RPMI8226 (cell line): Measurements from ENCODE around the gene THEM5.
A peak's percentile ranks its signal among the peaks of the same experiment; 100 is the strongest.
"Not testable (repeated sequence)": the region's sequence is repeated elsewhere in the genome, so short reads cannot be mapped to it uniquely, and the experiment has no call there.

ENCODE experiments used
- DNase-seq: peaks from one replicate; pipeline ENCODE4 v3.0.0-alpha.2; 2015

Gene THEM5

DNA sequence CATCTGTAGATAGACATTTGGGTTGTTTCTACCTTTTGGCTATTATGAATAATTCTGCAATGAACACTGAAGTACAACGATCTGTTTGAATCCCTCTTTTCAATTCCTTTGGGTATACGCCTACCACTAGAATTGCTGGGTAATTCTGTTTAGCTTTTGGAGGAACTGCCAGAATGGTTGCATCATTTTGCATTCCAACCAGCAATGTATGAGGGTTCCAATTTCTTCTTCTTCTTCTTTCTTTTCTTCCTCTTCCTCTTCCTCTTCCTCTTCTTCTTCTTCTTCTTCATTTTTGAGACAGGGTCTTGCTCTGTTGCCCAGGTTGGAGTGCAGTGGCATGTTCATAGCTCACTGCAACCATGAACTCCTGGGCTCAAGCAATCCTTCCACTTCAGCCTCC, 13.8 kb upstream of the THEM5 start:
- no peak for DNase-seq

GRCh38 chr1:151864411-151864810, 10.9 kb upstream of the THEM5 start:
- DNase-seq = no peak

GRCh38 chr1:151862604-151863003, 9.1 kb upstream of the THEM5 start:
- DNase-seq = peak; percentile 51

- DNase-seq = no peak
Observed at GRCh38 chr1:151860504-151861187, 7.1 kb upstream of the THEM5 start.

DNA sequence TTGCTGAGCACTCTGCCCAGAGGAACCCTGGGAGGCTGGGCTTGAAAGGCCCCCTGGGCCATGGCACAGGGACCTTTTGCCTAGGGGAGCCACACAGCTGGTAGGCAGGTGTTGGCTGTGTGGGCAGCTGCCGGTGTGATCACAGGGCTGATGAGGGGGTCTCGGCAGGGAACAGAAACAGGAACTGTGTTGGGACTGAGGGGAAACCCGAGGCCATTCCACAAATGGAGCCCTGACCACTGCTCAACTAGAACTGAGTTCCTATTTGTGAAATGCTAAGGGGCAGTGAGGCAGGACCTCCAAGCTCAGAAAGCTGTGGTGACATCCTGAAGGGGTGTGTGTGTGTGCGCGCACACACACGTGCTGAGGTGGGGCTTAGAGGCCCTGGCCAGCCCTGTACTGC, 6.4 kb upstream of the THEM5 start:
- DNase-seq = no peak

- DNase-seq = no peak
Observed at GRCh38 chr1:151858886-151859665, 5.6 kb upstream of the THEM5 start.

DNA sequence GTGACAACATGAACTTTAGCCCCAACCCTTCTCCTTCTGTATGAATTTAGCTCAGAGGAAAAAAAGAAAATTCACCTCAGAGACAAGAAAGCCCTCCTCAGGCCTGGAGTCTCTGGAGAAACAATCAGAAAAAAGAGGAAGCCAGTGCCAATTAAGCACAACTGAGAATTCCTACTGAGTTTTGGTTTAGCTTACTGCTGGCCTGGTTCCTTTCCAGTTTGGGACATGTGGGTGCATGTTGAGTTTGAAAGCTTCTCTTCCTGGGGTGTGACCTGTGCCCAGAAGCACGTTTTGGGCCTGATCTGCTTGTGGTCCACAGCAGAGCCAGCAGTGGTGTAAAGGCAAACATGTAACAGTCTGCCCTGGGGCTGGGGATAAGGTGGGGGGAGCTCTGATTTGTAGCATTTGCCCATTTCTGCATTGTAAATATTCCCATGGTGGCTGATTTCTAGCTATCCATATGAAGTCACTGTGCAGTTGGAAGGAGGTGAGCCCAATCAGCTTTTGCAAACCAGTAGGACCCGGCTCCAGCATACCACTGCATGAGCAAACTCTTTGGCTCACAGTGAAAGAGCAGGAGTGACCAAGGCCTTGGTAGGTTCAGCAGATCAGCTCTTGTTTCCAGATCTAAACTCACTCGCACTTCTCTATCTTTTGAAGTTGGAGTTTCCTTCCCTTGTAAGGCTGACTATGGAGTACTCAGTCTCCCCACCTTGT, 4.7 kb upstream of the THEM5 start:
- DNase-seq = no peak

DNA sequence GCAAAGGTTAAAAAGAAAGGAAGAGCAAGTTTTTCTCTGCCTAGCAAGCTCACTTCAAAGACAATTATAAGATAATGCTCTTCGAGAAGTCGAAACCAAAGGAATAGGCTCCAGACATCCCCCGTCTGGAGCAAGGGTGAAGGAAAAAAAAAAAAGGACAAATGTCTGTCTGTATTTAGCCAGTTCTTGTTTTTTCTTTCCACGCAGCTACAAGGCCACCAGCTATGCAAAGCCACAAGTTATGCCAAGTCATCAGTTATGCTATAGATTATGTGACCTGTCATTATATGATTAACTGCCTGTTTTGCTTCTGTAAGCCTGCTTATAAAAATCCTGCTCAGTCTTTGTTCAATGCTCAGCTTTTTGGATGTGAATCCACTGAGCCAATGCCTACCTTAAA, 2.4 kb upstream of the THEM5 start:
- peak; percentile 41 for DNase-seq

GRCh38 chr1:151855516-151855915, 2.0 kb upstream of the THEM5 start:
- DNase-seq = not testable (repeated sequence)

DNA sequence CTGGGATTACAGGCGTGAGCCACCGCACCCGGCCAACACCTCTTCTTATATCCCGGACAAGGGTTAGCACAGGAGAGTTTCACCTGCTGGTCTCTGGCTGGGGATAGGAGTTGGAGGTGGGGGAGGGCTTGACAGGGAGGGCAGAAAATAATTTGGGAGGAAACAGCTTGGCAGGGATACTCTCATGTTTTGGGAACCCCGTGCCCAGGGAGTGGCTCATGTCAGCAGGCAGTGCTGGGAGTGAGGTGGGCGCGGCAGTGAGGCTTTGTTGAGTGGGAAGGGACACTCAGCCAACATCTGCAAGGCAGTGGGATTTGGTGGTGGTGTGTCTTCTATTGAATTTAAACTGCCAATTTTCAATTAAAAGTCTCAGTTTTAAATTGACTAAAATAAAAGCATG, 1.1 kb upstream of the THEM5 start:
- DNase-seq = no peak

DNA sequence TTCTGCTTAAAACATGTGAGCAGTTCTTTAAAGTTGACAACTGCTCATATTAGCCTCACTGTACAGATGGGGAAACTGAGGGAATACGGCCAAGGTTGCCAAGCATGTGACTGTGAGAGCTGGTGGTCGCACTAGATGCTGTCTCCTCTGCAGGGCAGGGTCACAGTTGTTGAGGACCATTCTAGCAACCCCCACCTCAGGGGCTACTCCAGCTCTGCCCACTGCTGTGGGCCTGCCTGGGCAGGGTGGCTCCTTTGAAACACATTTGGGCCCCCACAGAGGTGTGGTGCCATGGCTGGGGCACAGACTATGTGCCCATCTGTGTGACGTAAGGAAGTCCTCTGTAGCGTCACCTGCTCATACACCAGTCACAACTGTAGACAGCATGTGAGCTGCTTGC, 779 bp downstream of the THEM5 start:
- DNase-seq = no peak

- no peak for DNase-seq
Observed at GRCh38 chr1:151851886-151852285, 1.6 kb downstream of the THEM5 start.

DNA sequence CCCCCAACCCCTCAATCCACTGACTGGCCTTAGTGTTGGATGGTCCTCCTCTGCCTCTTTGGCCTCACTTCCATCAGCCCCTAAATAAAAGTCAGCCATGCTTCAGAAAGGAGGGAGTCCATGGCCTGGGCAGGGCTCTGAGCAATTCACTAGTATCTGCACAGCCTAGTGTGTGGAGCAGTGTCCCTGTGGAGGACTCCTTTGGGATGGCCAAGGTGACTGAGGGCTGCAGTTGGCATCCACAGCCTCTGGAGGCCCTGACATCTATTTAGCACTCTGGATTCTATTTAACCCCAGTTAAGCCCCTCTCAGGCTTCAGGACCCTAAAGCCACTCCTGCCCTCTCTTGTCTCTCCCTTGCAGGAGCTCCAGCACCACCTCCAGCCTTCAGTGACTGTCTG, 3.6 kb downstream of the THEM5 start:
- DNase-seq = no peak

DNA sequence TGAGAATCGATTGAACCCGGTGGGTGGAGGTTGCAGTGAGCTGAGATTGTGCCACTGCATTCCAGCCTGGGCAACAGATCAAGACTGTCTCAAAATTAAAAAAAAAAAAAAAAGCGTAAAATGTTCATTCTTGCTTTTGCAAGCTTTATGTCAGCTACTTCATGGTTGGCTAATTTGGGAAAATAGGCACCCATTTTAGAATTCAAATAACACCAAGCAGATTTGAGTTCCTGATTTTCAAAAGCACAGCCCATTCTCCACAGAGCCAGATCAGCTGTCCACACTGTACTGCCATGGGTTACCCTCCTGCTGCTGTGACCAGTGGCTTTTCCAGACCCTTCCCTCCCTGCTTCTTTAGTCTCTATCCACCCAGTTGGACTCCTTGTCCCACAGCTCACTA, 4.4 kb downstream of the THEM5 start:
- DNase-seq = no peak

DNA sequence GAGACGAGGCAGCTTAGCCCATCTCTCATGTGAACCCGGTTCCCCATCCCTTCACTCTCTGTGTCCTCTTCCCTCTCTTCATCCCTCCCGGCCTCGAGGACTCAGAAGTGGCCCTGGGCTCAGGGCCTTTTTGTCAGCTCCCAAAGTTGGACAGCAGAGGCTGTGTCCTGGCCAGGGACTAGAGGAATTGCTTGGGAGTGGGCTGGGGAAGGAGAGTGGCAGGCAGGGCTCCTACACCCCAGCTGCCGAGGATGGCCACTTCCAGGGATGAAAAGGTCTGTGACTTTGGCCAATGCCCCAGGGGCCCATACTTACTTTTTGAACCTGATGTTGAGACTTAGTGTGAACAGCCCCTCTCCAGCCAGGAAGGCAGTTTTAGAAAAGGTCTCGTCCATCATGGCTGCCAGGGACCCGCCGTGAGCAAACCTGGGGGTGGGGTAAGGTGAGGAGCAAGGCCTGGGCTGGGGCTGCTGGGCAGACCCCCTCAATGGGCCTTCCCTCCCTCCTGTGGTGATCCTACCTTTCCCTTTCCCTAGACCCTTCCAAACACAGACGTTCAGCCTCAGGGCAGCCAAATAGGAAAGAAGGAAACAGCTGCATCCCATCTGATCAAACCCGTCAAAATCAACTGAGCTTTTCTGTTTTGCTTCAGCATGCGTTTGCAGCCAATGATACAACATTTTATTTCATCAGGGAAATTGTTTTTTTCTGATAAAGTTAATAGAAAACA, 5.5 kb downstream of the THEM5 start:
- no peak for DNase-seq

DNA sequence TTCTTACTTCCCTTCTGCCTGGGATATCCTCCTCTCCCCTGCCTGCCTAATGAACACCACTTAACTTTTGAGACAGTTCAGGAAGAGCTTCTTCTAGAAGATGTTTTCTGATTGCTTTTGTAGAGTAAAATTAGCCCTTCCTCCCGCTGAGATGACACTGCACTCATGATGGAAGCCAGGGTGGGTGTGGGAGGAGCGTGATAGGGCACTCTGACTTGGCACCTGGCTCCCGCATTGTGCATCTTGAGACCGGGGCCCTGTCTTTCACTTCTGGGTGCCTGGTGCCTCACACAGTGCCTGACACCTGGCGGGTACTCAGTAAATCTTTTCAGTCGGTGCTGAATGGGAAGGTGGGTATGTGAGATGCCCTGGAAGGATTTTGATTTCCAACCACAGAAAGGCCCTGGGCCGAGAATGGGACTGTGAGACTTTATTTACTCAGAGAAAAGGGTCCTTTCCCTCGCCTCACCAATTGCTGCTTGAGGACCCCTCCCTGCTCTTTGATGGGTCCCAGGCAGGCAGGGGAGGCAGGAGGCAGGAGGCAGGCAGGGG, 6.8 kb downstream of the THEM5 start:
- peak; percentile 51 for DNase-seq

DNA sequence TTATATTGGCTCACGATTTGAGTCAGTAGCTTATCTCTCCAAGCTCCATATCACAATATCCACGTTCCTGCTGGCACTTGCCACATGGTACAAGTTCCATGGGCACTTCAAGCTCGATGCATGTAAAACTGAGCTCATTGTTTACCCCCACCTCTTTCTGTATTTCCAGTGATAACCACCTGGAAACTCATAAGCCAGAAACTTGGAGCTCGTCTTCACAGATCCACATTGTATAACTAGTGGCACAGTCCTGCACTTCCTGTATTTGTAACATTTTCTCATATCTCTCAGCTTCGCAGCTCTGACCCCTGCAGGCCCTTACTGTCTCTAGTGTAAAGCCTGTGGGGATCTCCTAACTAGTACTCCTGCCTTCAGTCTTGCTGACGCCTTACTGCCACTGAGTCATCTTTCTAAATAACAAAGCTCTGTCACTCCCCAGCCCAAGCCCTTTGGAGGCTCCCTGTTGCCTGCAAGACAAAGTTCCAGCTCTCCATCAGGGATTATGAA, 7.4 kb downstream of the THEM5 start:
- DNase-seq = peak; percentile 44

DNA sequence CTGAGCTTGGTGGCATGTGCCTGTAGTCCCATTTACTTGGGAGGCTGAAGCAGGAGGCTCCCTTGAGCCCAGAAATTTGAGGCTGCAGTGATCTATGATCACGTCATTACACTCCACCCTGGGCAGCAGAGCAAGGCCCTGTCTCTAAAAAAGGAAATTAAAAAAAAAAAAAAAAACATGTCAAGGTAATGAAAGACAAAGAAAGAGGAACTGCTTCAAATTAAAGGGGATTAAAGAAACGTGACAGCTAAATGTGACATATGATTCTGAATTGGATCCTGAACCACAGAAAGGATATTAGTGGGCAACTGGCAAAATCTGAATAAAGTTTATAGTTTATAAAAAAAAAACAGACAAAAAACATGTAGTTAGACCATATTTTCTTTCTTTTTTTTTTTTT, 10.1 kb downstream of the THEM5 start:
- DNase-seq = no peak

GRCh38 chr1:151841141-151841540, 12.4 kb downstream of the THEM5 start:
- DNase-seq = no peak

DNA sequence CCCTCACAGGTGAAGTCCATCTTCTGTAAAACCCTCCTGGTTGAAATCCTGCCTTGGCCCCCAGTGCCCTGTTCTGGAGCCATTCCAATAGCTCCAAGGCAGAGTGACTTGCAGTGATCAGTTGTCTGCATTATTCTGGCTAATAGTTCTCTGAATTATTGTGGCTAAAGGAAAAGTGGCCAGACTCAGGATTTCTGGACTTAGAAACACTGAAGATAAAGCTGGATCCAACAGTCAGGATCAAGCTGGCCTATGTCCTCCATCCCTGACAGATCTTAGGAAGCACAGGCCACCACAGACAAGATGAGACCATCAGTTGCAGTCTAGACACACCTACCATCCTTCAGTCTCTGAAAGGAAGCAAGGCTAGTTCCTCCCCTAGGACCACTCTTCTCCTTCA, 13.1 kb downstream of the THEM5 start:
- no peak for DNase-seq

- peak; percentile 68 for DNase-seq
Observed at GRCh38 chr1:151839457-151840403, 13.8 kb downstream of the THEM5 start, which contains the start of gene C2CD4D. TSS of gene C2CD4D (minus strand) at chr1:151839820. CDS start at chr1:151838989, 831 bp downstream.

DNA sequence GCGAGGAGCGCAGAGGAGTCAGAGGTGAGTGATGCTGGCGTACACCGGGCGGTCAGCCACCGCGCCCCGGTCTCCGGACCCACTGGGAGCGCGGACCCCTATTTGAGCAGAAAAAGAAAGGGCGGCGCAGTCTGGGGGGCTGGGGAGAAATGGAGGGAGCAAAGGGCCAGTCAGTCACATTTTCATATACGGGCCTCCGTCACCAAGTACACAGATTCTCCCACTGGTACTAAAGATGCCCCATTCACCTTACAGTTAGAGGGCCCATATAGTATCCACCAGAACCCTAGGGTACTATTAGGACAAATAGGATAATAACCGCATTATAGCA, 14.5 kb downstream of the THEM5 start:
- no peak for DNase-seq
